ENCODE results near the gene CTSZ. TPM values are rescaled to one million over a fixed set of nuclear protein-coding genes. Genes with fewer than 3 reads are reported as not detected.

CTSZ gene
- total RNA-seq, 1 experiment from 2014 or later, result 37.6 TPM

DNA sequence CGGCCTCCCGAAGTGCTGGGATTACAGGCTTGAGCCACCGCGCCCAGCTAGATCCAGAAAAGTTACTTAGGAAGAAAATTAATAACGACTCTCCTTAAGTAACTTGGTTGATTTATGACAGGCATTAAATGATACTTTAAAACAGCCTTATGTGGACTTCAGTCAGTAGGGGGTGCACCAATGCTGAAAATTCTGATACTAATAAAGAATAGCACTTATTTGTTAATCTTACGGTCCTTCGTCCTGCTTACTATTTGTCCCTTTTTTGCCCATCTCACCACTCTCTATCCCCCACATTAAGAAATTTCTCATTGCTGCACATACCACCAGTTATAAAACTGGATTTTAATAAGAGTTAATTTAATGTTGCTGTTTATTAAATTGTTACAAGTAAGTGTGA lies 48.2 kb upstream of the CTSZ start:
- WGBS (ENCODE audit: extremely low coverage, insufficient read length, low lambda C conversion rate), result no CpG with 5 or more reads among the region's 7 CpGs
- no peak overlapping the region for H3K4me2 ChIP-seq (ENCODE audit: insufficient read depth, insufficient read length, low read length)
- TF ChIP-seq, protein P1, sequence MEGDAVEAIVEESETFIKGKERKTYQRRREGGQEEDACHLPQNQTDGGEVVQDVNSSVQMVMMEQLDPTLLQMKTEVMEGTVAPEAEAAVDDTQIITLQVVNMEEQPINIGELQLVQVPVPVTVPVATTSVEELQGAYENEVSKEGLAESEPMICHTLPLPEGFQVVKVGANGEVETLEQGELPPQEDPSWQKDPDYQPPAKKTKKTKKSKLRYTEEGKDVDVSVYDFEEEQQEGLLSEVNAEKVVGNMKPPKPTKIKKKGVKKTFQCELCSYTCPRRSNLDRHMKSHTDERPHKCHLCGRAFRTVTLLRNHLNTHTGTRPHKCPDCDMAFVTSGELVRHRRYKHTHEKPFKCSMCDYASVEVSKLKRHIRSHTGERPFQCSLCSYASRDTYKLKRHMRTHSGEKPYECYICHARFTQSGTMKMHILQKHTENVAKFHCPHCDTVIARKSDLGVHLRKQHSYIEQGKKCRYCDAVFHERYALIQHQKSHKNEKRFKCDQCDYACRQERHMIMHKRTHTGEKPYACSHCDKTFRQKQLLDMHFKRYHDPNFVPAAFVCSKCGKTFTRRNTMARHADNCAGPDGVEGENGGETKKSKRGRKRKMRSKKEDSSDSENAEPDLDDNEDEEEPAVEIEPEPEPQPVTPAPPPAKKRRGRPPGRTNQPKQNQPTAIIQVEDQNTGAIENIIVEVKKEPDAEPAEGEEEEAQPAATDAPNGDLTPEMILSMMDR (conservative IDR thresholded peaks at IDR 0.05), result no peak

More for the DNA sequence above, 48.2 kb upstream of the CTSZ start:
- Mint-ChIP-seq H3K4me3 (no peak overlapping the region), H3K36me3 (ENCODE audit: insufficient read depth in 1 of 3, low read depth in 3 of 3) (no peaks in the 10 kb centered on the region), H3K4me1 (no peaks in the 10 kb centered on the region), H3K9me3 (no peaks in the 10 kb centered on the region), H3K27me3 (ENCODE audit: low read depth) (peaks cover 17% of the 10 kb centered on the region), H3K27ac (no peak overlapping the region)
- DNase-seq, result no peak
- no peak overlapping the region for H3K18ac ChIP-seq (ENCODE audit: insufficient read length, low read depth, low read length)
- no peaks in the 10 kb centered on the region for H3K27me3 ChIP-seq (ENCODE audit: insufficient read depth, low read length)
- no peak overlapping the region for H3K27ac ChIP-seq (ENCODE audit: insufficient read length, low read depth, low read length)
- no peaks in the 10 kb centered on the region for H4K20me1 ChIP-seq (ENCODE audit: control insufficient read depth, insufficient read depth, insufficient read length)
- H4K8ac ChIP-seq (replicated peaks; ENCODE audit: insufficient read length, low read depth, low read length), result no peak overlapping the region
- H3K79me1 ChIP-seq (ENCODE audit: insufficient read depth, low read depth, low read length, poor library complexity, severe bottlenecking), result no peaks in the 10 kb centered on the region
- no peaks in the 10 kb centered on the region for H3K9me3 ChIP-seq (ENCODE audit: control insufficient read depth, low read depth, low read length)
- no peak overlapping the region for H2AFZ ChIP-seq (ENCODE audit: low read length)
- H3T11ph ChIP-seq (ENCODE audit: low read length), result no peak overlapping the region
- no peak overlapping the region for H2BK5ac ChIP-seq (ENCODE audit: insufficient read length, low read length)
- H3K23ac ChIP-seq (ENCODE audit: insufficient read length, low read depth, low read length), result no peak overlapping the region
- H3K4ac ChIP-seq (ENCODE audit: low read depth, low read length), result no peak overlapping the region
- H3K23me2 ChIP-seq (ENCODE audit: insufficient read length, low read depth, low read length, poor library complexity, severe bottlenecking), result no peaks in the 10 kb centered on the region
- H2AK5ac ChIP-seq (ENCODE audit: insufficient read length, low read length), result no peak overlapping the region
- no peak overlapping the region for H3K9ac ChIP-seq (ENCODE audit: extremely low read depth, insufficient read length, low read length)
- no peak overlapping the region for H2BK15ac ChIP-seq (ENCODE audit: low read depth, low read length)
- no peak overlapping the region for H3K14ac ChIP-seq (ENCODE audit: insufficient read depth, low read length)
- H3K4me1 ChIP-seq (ENCODE audit: insufficient read depth, low read length), result no peaks in the 10 kb centered on the region
- H4K91ac ChIP-seq (ENCODE audit: insufficient read length, low read depth, low read length), result no peak overlapping the region
- H2BK120ac ChIP-seq (ENCODE audit: low read depth, low read length, poor library complexity, severe bottlenecking), result no peak overlapping the region
- H3K56ac ChIP-seq (ENCODE audit: insufficient read length, low read depth, low read length), result no peak overlapping the region
- H2BK20ac ChIP-seq (ENCODE audit: low read depth, low read length, poor library complexity, severe bottlenecking), result no peak overlapping the region
- H4K5ac ChIP-seq (ENCODE audit: insufficient read length, low read depth, low read length), result no peak overlapping the region
- H2BK12ac ChIP-seq (ENCODE audit: insufficient read length, low read depth, low read length), result no peak overlapping the region
- H3K79me2 ChIP-seq (ENCODE audit: insufficient read depth, low read length), result no peaks in the 10 kb centered on the region

Measured in H9 (cell line).